ENCODE measurements around the gene TTLL6.

DNA sequence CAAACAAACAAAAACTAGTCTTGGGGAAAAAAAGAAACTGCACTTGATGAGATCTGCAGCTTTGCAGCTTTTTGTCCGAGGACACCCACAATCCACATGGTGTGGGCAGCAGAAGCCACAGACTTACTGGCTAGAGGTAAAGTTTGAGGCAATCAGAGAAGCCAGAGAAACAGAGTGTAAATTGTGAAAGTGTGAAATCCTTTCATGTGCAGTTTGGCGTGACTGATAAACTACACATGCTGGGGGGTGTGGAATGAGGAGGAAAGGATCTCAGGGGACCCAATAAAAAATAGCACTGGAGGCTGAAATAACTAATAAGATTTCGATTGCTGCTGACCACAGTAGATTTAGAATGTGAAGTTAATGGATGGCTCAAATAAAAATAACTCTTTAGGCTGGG is 46.1 kb downstream of the TTLL6 start:
- TF ChIP-seq EP300 (IDR thresholded peaks at IDR 0.05) = no peak
- TF ChIP-seq POLR2A (IDR thresholded peaks at IDR 0.05) = no peak
- TF ChIP-seq, protein P1, sequence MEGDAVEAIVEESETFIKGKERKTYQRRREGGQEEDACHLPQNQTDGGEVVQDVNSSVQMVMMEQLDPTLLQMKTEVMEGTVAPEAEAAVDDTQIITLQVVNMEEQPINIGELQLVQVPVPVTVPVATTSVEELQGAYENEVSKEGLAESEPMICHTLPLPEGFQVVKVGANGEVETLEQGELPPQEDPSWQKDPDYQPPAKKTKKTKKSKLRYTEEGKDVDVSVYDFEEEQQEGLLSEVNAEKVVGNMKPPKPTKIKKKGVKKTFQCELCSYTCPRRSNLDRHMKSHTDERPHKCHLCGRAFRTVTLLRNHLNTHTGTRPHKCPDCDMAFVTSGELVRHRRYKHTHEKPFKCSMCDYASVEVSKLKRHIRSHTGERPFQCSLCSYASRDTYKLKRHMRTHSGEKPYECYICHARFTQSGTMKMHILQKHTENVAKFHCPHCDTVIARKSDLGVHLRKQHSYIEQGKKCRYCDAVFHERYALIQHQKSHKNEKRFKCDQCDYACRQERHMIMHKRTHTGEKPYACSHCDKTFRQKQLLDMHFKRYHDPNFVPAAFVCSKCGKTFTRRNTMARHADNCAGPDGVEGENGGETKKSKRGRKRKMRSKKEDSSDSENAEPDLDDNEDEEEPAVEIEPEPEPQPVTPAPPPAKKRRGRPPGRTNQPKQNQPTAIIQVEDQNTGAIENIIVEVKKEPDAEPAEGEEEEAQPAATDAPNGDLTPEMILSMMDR (IDR thresholded peaks at IDR 0.05) = no peak

Data from stomach (tissue), 4 donors.